Keratinocyte (primary cell): ENCODE data around the gene RAP1GAP.

Source experiments
- EZH2 ChIP-seq: IDR thresholded peaks from one replicate; pipeline ENCODE4 v1.6.1; 2012; ENCODE audit warnings: inconsistent platforms, mild to moderate bottlenecking, low read length, moderate library complexity
- TF ChIP-seq, protein P1 (sequence below), 3 experiments: IDR thresholded peaks in 1 of 3; conservative IDR thresholded peaks in 1 of 3; optimal IDR thresholded peaks in 1 of 3; 2 replicates in 2 of 3; 3 replicates in 1 of 3; pipeline versions ENCODE3 to v1.5.1; 2011; ENCODE audit warnings: low read length in 3 of 3, mild to moderate bottlenecking in 3 of 3, moderate library complexity in 2 of 3, control low read depth in 1 of 3, inconsistent platforms in 1 of 3; ENCODE audit not compliant: insufficient read depth in 2 of 3; ENCODE audit errors: extremely low read depth in 1 of 3

- TF ChIP-seq, protein P1, sequence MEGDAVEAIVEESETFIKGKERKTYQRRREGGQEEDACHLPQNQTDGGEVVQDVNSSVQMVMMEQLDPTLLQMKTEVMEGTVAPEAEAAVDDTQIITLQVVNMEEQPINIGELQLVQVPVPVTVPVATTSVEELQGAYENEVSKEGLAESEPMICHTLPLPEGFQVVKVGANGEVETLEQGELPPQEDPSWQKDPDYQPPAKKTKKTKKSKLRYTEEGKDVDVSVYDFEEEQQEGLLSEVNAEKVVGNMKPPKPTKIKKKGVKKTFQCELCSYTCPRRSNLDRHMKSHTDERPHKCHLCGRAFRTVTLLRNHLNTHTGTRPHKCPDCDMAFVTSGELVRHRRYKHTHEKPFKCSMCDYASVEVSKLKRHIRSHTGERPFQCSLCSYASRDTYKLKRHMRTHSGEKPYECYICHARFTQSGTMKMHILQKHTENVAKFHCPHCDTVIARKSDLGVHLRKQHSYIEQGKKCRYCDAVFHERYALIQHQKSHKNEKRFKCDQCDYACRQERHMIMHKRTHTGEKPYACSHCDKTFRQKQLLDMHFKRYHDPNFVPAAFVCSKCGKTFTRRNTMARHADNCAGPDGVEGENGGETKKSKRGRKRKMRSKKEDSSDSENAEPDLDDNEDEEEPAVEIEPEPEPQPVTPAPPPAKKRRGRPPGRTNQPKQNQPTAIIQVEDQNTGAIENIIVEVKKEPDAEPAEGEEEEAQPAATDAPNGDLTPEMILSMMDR (optimal IDR thresholded peaks at IDR 0.05 in 1 of 3, IDR thresholded peaks at IDR 0.05 in 1 of 3, conservative IDR thresholded peaks at IDR 0.05 in 1 of 3; ENCODE audit: extremely low read depth in 1 of 3, insufficient read depth in 2 of 3, low read length in 3 of 3) = no peak
- no peak for TF ChIP-seq EZH2
Observed at GRCh38 chr1:21680918-21681317, 11.8 kb upstream of the RAP1GAP start.
